GM18870 (cell line): ENCODE measurements around the gene SMTNL2.
"Not testable (repeated sequence)": the region's sequence is repeated elsewhere in the genome, so short reads cannot be mapped to it uniquely, and the experiment has no call there.

Source experiments
- ATAC-seq: cut with Tn5 transposase; IDR thresholded peaks from one replicate; pipeline ENCODE4 v1.9.1; 2021; ENCODE audit warnings: moderate library complexity; ENCODE audit not compliant: unreplicated experiment

Gene SMTNL2

DNA sequence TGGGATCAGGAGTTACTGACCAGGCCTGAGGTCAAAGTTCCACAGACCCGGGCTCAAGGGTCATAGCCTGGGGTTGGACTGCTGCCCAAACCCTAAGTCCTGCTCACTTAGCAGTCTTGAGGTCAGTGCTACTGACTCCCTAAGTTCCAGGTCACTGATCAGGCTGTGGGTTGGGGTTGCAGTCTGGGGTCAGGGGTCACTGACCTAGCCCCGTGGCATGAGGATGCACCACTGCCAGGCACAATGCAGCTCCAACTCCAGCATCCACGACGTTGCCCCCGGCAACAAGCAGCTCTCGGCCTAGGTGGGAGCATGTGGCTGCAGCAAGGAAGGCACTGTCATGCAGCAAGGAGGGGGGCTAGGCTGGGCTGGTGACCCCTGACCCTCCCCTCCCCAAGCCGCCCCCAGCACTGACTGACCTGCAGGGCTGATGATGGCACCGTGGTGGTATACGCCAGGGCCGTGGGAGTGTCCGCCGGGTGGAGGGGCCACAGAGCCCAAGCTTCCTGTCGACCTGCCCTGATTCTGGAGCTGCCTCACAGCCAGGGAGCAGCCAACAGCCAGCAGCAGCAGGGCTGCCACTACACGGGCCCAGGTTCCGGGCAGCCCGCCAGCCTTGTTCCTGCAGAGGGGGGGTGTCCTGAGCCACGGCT is 25.1 kb upstream of the SMTNL2 start:
- ATAC-seq: no peak

DNA sequence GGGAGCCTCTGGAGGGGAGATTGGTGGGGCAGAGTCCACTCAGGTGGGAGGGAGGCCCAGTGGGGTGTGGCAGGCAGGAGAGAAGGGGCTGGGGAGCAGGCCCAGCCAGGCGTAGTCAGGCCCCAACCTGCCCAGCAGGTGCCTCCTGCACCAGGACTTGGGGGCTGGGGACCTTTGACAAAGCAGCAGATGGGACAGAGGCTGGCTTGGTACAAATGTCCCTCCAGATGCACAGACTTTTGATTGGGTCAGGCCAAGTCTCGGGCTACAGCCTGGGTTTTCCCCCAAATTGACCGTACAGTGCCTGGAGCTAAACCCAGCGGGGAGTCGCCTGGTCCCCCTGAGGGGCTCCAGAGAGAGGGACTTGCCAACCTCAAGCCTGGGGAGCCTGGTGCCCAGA is 24.4 kb upstream of the SMTNL2 start:
- ATAC-seq: no peak

DNA sequence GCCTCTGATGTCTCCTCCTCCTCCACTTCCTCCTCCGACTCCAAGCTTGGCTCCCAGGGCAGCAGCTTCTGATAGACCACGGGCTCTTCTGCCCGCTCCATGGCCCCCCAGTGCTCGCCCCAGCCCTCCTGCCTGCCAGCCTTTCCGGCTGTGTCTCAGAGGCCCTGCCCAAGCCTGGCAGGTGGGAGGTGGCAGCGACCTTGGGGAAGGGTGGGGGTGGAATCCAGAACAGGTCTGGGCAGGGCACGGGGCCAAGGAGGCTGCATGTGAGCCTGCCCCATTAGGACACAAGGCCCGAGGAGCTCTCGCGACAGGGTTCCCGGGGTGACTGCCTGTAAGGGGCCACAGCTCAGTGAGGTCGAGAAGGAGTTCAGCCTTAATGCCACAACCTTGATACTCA is 23.9 kb upstream of the SMTNL2 start, which contains the start of gene GGT6:
TSS of gene GGT6 (minus strand) at position 157 of the 400 bp plus-strand sequence. CDS start at position 101, 56 bp downstream.
- no peak for ATAC-seq

DNA sequence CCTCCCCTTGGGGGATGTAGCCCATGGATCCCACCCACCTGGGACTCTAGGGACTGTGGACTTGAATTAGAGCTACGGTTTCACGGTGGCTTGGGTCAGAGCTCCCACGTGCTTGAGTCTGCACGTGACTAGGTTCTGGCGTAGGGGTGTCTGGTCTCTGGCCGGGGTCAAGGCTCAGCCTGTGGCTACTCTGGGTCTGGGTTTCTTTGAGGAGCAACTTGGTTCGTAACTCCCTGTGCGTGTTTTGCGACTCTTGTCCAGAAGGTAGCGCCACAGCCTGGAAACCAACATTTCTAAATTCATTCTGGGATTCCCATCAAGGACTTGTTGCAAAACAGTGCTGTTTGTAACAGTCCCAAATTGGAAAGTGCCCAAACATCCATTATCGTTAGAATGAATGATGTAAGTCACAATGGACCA is 23.5 kb upstream of the SMTNL2 start:
- ATAC-seq: no peak

- no peak for ATAC-seq
Observed at GRCh38 chr17:4562015-4562969, 22.0 kb upstream of the SMTNL2 start.

GRCh38 chr17:4565209-4566141 is 18.9 kb upstream of the SMTNL2 start:
- ATAC-seq: no peak

DNA sequence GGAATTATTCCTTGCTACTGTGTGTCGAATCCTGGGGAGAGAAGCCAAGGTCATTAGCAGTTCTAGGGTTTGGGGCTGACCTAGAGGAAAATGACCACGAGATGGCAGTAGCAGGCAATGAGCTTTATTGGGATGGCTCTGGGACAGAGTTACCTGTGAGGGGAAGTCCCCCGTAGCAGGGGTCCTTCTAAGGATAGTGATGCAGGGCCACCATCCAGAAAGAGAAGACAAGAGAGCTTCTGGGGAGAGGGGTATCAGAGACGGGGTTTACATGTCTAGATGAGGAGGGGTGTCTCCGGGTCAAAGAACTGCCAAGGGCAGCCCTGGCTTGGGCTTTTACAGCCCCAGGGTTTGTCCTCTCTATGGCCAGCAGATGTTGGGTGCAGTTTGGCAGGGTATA is 17.5 kb upstream of the SMTNL2 start:
- ATAC-seq: no peak

GRCh38 chr17:4569591-4569990 is 14.7 kb upstream of the SMTNL2 start:
- ATAC-seq: no peak

DNA sequence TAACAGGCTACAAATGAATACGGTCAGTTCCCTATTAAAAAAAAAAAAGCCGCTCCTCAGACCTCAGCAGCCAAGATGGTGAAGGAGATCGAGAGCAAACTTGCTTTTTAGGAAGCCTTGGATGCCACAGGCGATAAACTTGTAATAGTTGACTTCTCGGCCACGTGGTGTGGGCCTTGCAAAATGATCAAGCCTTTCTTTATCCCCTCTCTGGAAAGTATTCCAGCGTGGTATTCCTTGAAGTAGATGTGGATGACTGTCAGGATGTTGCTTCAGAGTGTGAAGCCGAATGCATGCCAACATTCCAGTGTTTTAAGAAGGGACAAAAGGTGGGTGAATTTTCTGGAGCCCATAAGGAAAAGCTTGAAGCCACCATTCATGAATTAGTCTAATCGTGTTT is 12.2 kb upstream of the SMTNL2 start:
- ATAC-seq: no peak

DNA sequence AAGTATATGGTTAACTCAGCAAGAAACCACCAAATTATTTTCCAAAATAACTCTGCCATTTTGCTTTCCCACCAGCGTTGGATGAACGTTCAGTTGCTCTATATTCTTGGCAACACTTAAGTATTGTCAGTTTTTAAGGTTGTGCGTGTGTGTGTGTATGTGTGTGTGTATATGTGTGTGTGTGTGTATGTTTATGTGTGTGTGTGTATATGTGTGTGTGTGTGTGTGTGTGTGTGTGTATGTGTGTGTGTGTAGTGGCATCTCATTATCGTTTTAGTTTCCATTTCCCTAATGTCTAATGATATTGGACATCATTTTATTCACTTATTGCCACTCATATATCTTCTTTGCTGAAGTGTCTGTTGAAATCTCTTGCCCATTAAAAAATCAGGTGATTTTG is 11.2 kb upstream of the SMTNL2 start:
- no peak for ATAC-seq

DNA sequence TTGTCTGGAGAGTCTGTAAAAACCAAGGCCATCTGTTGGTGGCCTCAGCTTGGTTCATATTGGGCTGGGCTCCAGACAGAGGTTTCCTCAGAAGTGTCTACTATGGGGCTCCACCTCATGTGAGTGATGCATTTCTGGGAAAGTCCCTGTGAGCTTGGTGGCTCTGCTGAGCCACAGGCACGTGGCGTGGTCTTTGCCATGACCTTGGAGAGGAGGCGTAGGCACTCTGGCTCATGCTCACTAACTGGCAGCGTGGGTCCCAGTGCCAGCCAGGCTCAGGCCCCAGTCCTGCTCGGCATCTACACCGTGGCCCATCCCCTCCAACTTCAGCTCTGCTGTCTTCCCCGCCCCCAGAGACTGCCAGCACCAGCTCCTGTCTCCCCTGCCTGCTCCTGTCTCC is 10.7 kb upstream of the SMTNL2 start:
- ATAC-seq: no peak

GRCh38 chr17:4574448-4575045 is 9.8 kb upstream of the SMTNL2 start:
- no peak for ATAC-seq

- no peak for ATAC-seq
Observed at GRCh38 chr17:4576161-4576558, 8.2 kb upstream of the SMTNL2 start.

GRCh38 chr17:4576729-4577322 is 7.5 kb upstream of the SMTNL2 start:
- no peak for ATAC-seq

DNA sequence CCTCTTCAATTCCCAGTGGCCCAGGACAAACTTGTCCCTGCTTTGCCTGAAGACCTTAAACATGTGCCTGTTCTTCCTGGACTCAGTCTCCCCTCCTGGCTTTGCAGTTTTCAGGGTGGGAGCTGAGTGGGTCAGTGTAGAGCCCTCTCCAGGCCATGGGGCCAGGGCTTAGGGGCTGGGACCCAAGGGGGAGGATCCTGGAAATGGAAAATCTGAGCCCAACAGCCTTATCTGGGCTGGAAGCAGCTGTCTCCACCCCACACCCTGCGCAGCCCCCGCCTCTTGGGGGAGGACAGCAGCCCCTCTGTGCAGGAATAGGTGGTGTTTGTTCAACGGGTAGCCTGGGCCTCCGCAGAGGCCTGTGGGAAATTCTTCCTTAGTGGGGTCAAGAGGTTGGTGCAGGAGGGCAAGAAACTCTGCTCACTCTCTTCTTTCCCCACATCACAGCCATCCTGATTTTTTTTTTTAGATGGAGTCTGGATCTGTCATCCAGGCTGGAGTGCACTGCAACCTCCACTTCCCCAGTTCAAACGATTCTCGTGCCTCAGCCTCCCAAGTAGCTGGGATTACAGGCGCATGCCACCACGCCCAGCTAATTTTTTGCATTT is 6.8 kb upstream of the SMTNL2 start:
- no peak for ATAC-seq

- not testable (repeated sequence) for ATAC-seq
Observed at GRCh38 chr17:4578349-4578748, 6.0 kb upstream of the SMTNL2 start.

GRCh38 chr17:4579678-4580077 is 4.7 kb upstream of the SMTNL2 start:
- ATAC-seq: no peak

DNA sequence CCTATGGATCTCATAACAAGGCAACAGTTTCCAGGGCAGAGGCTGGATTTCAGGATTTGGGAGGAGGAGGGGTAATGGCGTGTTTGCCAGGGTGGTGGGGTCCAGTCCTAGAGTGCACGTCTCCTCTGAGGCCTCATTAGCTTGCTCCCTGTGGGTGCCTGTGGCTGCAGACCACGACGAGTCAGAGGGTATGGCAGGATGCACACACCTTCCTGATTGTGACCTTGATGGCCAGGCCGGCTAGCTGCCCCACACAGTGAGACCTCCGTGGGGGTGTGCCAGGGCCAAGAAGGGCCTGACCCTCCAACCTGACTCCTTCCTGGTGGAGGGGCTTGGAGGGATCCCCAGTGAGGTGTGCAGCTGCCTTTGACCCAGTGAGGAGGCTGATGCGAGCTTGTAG is 4.0 kb upstream of the SMTNL2 start:
- ATAC-seq: no peak

- ATAC-seq: no peak
Observed at GRCh38 chr17:4582101-4582501, 2.2 kb upstream of the SMTNL2 start.

DNA sequence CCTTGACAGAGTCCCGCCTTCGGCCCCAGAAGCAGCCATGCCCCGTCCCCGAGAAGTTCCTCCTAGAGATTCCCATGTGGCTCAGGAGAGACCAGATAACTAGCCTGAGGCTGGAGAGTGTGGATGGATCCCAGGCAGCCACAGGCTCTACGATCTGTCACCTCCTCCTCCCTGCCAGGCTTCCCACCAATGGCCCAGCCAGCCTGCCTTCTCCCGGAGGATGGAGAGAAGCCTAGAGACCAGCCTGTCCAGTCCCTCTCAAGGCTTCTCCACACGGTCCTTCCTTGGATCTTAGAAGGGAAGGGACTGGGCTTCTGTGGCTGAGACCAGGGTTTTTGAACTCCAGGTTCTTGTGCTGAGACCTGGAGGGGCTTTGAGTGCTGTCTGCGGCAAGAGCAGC is 1.6 kb upstream of the SMTNL2 start:
- ATAC-seq: no peak
